DOHH2 (cell line): ENCODE results near the gene POLDIP2.

Source experiments
- H3F3A ChIP-seq: fragments of 200-600 bp; sonication (generic), shearing (Covaris generic); 2 replicates; pipeline ENCODE4 v1.6.0; 2016; ENCODE audit warnings: antibody characterized with exemption, mild to moderate bottlenecking; ENCODE audit not compliant: control insufficient read depth, insufficient read depth
- H3K27ac ChIP-seq: fragments of 200-600 bp; sonication (generic); 2 replicates; pipeline ENCODE4 v1.5.1; 2014; ENCODE audit warnings: low read depth, mild to moderate bottlenecking, low read length, moderate library complexity
- H3K27me3 ChIP-seq: fragments of 200-600 bp; sonication (generic); 2 replicates; pipeline ENCODE4 v1.6.1; 2014; ENCODE audit warnings: mild to moderate bottlenecking, low read length, mixed read lengths; ENCODE audit not compliant: control insufficient read depth
- H3K36me3 ChIP-seq: fragments of 200-600 bp; sonication (generic); 2 replicates; pipeline ENCODE4 v1.6.1; 2014; ENCODE audit warnings: mild to moderate bottlenecking, low read length, moderate library complexity, mixed read lengths; ENCODE audit not compliant: control insufficient read depth
- H3K4me1 ChIP-seq: fragments of 200-600 bp; sonication (generic); 2 replicates; pipeline ENCODE4 v1.6.1; 2014; ENCODE audit warnings: mild to moderate bottlenecking, low read length, mixed read lengths; ENCODE audit not compliant: control insufficient read depth
- H3K4me2 ChIP-seq: fragments of 200-600 bp; sonication (generic); 2 replicates; pipeline ENCODE4 v1.6.0; 2014; ENCODE audit warnings: mild to moderate bottlenecking, low read length, moderate library complexity
- H3K4me3 ChIP-seq: fragments of 200-600 bp; sonication (generic); 2 replicates; pipeline ENCODE4 v1.5.1; 2014; ENCODE audit warnings: mild to moderate bottlenecking, low read length, mixed read lengths
- H3K79me2 ChIP-seq: fragments of 200-600 bp; sonication (generic); 2 replicates; pipeline ENCODE4 v1.6.1; 2014; ENCODE audit warnings: mild to moderate bottlenecking, low read length, mixed read lengths; ENCODE audit not compliant: control insufficient read depth
- H3K9me2 ChIP-seq: fragments of 200-600 bp; sonication (generic); replicated peaks from 2 replicates; pipeline ENCODE4 v1.6.1; 2014; ENCODE audit warnings: mild to moderate bottlenecking, low read length, mixed read lengths; ENCODE audit not compliant: control insufficient read depth
- H3K9me3 ChIP-seq: fragments of 200-600 bp; sonication (generic); 2 replicates; pipeline ENCODE4 v1.6.1; 2014; ENCODE audit warnings: antibody characterized with exemption, low read length, mixed read lengths; ENCODE audit not compliant: control insufficient read depth, insufficient read depth
- H4K20me1 ChIP-seq: fragments of 200-600 bp; sonication (generic); 2 replicates; pipeline ENCODE4 v1.6.0; 2014; ENCODE audit warnings: low read depth, mild to moderate bottlenecking, antibody characterized with exemption, low read length, moderate library complexity; ENCODE audit not compliant: control insufficient read depth, insufficient read depth
- EZH2phosphoT487 ChIP-seq: fragments of 200-600 bp; sonication (generic); IDR thresholded peaks from 2 replicates; pipeline ENCODE4 v1.6.1; 2017; ENCODE audit warnings: borderline replicate concordance, mild to moderate bottlenecking, antibody characterized with exemption, low read length, moderate library complexity, mixed read lengths
- TF ChIP-seq, protein P1 (sequence below): fragments of 200-600 bp; sonication (generic); IDR thresholded peaks from one replicate; pipeline ENCODE4 v1.5.1; 2014; ENCODE audit warnings: antibody characterized with exemption, mild to moderate bottlenecking, low read depth, low read length; ENCODE audit not compliant: poor library complexity, severe bottlenecking

POLDIP2 gene

DNA sequence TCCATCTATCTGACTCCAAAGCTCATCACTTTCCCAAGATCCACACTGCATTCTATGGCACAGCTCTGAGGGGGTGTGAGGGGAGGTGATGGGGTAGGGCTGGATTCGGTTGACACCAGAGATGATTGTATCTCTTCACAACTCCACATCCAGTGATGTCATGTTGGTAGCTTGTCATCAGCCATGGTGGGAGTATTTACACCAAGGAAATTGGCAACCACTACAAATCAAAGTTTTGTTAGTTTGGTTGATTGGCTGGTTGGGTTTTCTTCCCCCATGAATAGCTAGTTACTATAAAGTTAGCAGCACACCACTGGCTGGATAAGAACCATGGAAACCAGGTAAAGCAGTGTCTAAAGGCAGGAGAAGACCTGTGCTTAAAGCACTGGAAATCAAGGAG, 33.7 kb upstream of the POLDIP2 start:
- Histone ChIP-seq H3K4me3 (no peak overlapping the region), H4K20me1 (no peaks in the 10 kb centered on the region), H3K9me2 (no peaks in the 10 kb centered on the region)

DNA sequence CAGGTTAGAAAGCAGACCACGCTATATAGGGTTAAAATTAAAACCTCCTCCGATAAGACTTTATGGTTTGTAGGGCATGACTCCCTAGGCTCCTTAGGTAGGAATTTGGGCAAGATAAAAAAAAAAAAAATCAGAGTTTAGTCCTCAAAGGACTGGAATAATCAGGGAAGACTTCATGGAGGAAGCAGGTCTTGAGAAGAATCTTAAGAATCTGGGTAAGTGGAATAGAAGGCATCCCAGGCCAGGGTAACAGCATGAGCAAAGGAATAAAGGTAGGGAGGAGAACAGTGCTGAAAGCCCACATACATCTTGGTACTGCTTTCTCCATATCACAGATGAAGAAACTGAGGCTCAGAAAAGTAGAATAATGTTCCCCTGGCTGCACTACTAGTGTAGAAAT, 33.2 kb upstream of the POLDIP2 start:
- Histone ChIP-seq H3K79me2 (no peaks in the 10 kb centered on the region), H3K4me2 (no peak overlapping the region), H3K27ac (no peak overlapping the region), H3K9me3 (no peaks in the 10 kb centered on the region), H3F3A (no peaks in the 10 kb centered on the region), H3K4me1 (no peaks in the 10 kb centered on the region), H3K27me3 (no peaks in the 10 kb centered on the region), H4K20me1 (no peaks in the 10 kb centered on the region), H3K4me3 (no peak overlapping the region), H3K36me3 (peaks cover 5% of the 10 kb centered on the region; the same call in 1 of the 2 replicates), H3K9me2 (no peaks in the 10 kb centered on the region)
- TF ChIP-seq, protein P1, sequence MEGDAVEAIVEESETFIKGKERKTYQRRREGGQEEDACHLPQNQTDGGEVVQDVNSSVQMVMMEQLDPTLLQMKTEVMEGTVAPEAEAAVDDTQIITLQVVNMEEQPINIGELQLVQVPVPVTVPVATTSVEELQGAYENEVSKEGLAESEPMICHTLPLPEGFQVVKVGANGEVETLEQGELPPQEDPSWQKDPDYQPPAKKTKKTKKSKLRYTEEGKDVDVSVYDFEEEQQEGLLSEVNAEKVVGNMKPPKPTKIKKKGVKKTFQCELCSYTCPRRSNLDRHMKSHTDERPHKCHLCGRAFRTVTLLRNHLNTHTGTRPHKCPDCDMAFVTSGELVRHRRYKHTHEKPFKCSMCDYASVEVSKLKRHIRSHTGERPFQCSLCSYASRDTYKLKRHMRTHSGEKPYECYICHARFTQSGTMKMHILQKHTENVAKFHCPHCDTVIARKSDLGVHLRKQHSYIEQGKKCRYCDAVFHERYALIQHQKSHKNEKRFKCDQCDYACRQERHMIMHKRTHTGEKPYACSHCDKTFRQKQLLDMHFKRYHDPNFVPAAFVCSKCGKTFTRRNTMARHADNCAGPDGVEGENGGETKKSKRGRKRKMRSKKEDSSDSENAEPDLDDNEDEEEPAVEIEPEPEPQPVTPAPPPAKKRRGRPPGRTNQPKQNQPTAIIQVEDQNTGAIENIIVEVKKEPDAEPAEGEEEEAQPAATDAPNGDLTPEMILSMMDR: no peak

More for the DNA sequence above, 33.7 kb upstream of the POLDIP2 start:
- no peaks in the 10 kb centered on the region for H3K4me1 ChIP-seq
- no peak overlapping the region for H3K4me2 ChIP-seq
- H3K27me3 ChIP-seq: no peaks in the 10 kb centered on the region
- no peaks in the 10 kb centered on the region for H3K79me2 ChIP-seq
- no peaks in the 10 kb centered on the region for H3K9me3 ChIP-seq
- H3K27ac ChIP-seq: no peak overlapping the region
- TF ChIP-seq EZH2phosphoT487: no peak
- TF ChIP-seq, protein P1: no peak
- peaks cover 8% of the 10 kb centered on the region; the same call in 1 of the 2 replicates for H3K36me3 ChIP-seq
- no peaks in the 10 kb centered on the region for H3F3A ChIP-seq

GRCh38 chr17:28390141-28390540, 32.8 kb upstream of the POLDIP2 start:
- Histone ChIP-seq H3K9me2 (no peaks in the 10 kb centered on the region), H3F3A (no peaks in the 10 kb centered on the region), H4K20me1 (no peaks in the 10 kb centered on the region), H3K9me3 (no peaks in the 10 kb centered on the region), H3K4me1 (no peaks in the 10 kb centered on the region), H3K27ac (no peak overlapping the region), H3K36me3 (peaks cover 5% of the 10 kb centered on the region; the same call in 1 of the 2 replicates), H3K4me2 (no peak overlapping the region), H3K79me2 (no peaks in the 10 kb centered on the region), H3K4me3 (no peak overlapping the region), H3K27me3 (no peaks in the 10 kb centered on the region)
- no peak for TF ChIP-seq EZH2phosphoT487
- TF ChIP-seq, protein P1: no peak
